HEK293T (cell line): ENCODE results near the gene DIP2A.

Experiments
- CTCF ChIA-PET: fragments of 350-600 bp; formaldehyde crosslinking; extraction: SDS; loops from one replicate; lab custom pipeline; 2021; ENCODE audit warnings: antibody characterized with exemption, inconsistent platforms; lab: Yijun Ruan, JAX
- POLR2A ChIA-PET: fragments of 350-600 bp; formaldehyde crosslinking; extraction: SDS; loops from one replicate; lab custom pipeline; 2020; ENCODE audit warnings: antibody characterized with exemption, inconsistent platforms; lab: Yijun Ruan, JAX
- DNase-seq: peaks from one replicate; pipeline ENCODE4 v3.0.0; 2012; ENCODE audit warnings: mixed read lengths; ENCODE audit errors: extremely low spot score
- ARNT ChIP-seq: fragments of 450-650 bp; IDR thresholded peaks from 2 replicates; pipeline ENCODE4 v1.6.1; 2017; ENCODE audit warnings: mild to moderate bottlenecking
- BHLHE40 ChIP-seq: fragments of 450-650 bp; IDR thresholded peaks from 2 replicates; pipeline ENCODE4 v1.6.1; 2016; ENCODE audit warnings: mild to moderate bottlenecking, moderate library complexity, borderline replicate concordance
- CTBP1 ChIP-seq: fragments of 450-650 bp; IDR thresholded peaks from 2 replicates; pipeline ENCODE4 v1.6.1; 2016; ENCODE audit warnings: borderline replicate concordance
- ELF4 ChIP-seq: fragments of 450-650 bp; IDR thresholded peaks from 2 replicates; pipeline ENCODE4 v1.6.1; 2017; ENCODE audit warnings: antibody characterized with exemption
- FOXA1 ChIP-seq: fragments of 450-650 bp; IDR thresholded peaks from 2 replicates; pipeline ENCODE4 v1.6.1; 2016; ENCODE audit warnings: mild to moderate bottlenecking
- FOXK2 ChIP-seq: fragments of 450-650 bp; IDR thresholded peaks from 2 replicates; pipeline ENCODE4 v1.6.1; 2016; ENCODE audit warnings: mild to moderate bottlenecking
- FOXM1 ChIP-seq: fragments of 450-650 bp; IDR thresholded peaks from 2 replicates; pipeline ENCODE4 v1.6.1; 2017; ENCODE audit warnings: mild to moderate bottlenecking, borderline replicate concordance
- HDGF ChIP-seq: fragments of 450-650 bp; IDR thresholded peaks from 2 replicates; pipeline ENCODE4 v1.6.1; 2017; ENCODE audit warnings: antibody characterized with exemption, borderline replicate concordance
- L3MBTL2 ChIP-seq: fragments of 450-650 bp; conservative IDR thresholded peaks from 2 replicates; pipeline ENCODE4 v1.6.1; 2016; ENCODE audit warnings: mild to moderate bottlenecking
- LEF1 ChIP-seq: fragments of 450-650 bp; IDR thresholded peaks from 2 replicates; pipeline ENCODE4 v1.6.1; 2017; ENCODE audit warnings: mild to moderate bottlenecking, borderline replicate concordance
- NFRKB ChIP-seq: fragments of 450-650 bp; IDR thresholded peaks from 2 replicates; pipeline ENCODE4 v1.6.1; 2016; ENCODE audit warnings: mild to moderate bottlenecking, moderate library complexity
- SP1 ChIP-seq: fragments of 450-650 bp; IDR thresholded peaks from 2 replicates; pipeline ENCODE4 v1.6.1; 2017
- SUZ12 ChIP-seq: fragments of 450-650 bp; IDR thresholded peaks from 2 replicates; pipeline ENCODE4 v1.6.1; 2016; ENCODE audit warnings: mild to moderate bottlenecking
- TARDBP ChIP-seq: fragments of 450-650 bp; IDR thresholded peaks from 2 replicates; pipeline ENCODE4 v1.6.1; 2016
- ZNF384 ChIP-seq: fragments of 450-650 bp; IDR thresholded peaks from 2 replicates; pipeline ENCODE4 v1.6.1; 2016
- TF ChIP-seq, protein P1 (sequence below): fragments of 450-650 bp; IDR thresholded peaks from 2 replicates; pipeline ENCODE4 v1.6.1; 2016

DIP2A gene

DNA sequence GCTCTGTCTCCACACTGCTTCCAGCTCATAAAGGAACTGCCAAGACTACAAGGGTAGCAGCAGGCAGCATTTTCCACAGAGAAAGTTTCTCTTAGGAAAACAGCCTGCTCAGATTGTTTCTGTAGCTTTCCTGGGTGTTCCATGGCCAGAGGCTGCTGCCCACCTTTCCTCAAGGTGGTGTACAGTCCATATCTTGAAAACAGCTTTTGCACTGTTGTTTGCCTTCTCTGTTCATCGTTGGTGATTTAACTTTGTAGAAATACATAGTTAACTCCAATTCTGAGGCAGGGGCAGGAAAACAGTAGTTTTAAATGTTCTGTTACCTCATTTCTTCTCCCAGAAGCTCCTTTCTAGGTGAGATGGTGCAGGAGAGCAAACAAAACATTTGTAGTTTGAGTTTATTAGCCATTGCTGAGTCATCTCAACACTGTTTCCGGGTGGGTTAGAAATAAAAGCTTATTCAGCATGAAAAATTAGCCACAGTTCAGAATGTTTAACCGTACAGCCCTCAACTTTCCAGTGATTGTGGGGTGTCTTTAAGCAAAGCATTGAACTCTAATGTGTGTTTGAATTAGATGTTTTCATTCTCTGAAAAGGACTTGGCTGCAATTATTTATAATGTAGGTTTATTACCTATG, 41.7 kb downstream of the DIP2A start:
- ChIA-PET CTCF (interaction anchor here (0.6 kb wide), 1 partner anchor 9 kb away, joined by 5 read pairs; no protein-coding TSS in a partner anchor), POLR2A (interaction anchor here (1.2 kb wide), 1 partner anchor 135 kb away, joined by 3 read pairs; the partner anchor contains the start of gene PRMT2)
- TF ChIP-seq L3MBTL2 (no peak), ARNT (no peak), ZNF384 (no peak), FOXK2 (no peak), LEF1 (no peak), NFRKB (no peak), TARDBP (no peak), FOXM1 (no peak), CTBP1 (no peak), BHLHE40 (no peak), ELF4 (no peak), HDGF (no peak), FOXA1 (no peak), SUZ12 (no peak), SP1 (no peak)
- TF ChIP-seq, protein P1, sequence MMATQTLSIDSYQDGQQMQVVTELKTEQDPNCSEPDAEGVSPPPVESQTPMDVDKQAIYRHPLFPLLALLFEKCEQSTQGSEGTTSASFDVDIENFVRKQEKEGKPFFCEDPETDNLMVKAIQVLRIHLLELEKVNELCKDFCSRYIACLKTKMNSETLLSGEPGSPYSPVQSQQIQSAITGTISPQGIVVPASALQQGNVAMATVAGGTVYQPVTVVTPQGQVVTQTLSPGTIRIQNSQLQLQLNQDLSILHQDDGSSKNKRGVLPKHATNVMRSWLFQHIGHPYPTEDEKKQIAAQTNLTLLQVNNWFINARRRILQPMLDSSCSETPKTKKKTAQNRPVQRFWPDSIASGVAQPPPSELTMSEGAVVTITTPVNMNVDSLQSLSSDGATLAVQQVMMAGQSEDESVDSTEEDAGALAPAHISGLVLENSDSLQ, result no peak
- DNase-seq, result no peak

DNA sequence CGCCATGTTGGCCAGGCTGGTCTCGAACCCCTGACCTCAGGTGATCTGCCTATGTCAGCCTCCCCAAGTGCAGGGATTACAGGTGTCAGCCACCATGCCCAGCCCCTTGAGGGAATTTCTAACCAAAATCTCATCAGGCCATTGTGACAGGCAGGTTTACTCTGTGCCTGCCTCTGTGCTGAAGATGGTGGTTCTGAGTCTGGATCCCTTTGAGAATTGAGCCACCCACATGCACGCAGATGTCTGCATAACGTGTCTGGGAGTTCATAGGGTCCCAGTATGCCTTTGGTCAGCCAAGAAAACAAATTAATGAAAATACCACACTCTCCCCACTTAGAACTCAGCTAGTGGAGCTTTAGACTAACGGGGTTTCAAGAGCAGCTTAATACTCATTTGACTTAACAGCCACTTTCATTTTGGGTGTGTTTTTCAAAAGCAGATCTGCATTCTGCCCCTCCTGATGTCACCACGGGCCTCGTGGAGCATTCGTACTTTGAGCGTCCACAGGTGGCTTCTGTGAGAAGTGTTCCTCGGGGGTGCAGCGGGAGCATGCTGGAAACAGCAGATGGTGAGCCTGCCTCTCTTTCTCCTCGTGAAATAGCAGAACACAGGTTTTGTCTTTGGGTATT, 45.3 kb downstream of the DIP2A start:
- ChIA-PET CTCF (no interaction called here), POLR2A (no interaction called here)
- no peak for DNase-seq

DNA sequence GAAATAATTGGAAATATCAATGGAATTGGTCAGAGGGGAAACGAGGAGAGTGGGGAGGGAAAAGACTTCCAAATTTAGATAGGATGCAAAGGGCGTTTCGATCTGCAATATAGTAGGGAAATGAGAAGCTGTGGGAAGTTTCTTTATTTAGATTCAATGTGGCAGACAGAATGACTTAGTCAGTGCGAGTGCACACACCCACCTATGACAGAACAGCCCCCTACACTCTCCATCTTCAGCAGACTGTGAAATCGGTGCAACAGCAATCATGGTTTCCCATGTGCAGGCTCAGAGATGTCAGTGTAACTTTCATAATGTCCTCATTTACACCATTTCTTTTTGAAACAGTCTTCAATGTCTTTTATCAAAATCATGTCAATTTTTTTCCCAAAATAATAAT, 46.0 kb downstream of the DIP2A start:
- no peak for DNase-seq
- CTCF ChIA-PET, result no interaction called here
- no peak for TF ChIP-seq ZNF384
- no peak for TF ChIP-seq L3MBTL2
- TF ChIP-seq ARNT, result no peak
- TF ChIP-seq FOXA1, result no peak
- no peak for TF ChIP-seq HDGF
- TF ChIP-seq, protein P1, result no peak
- no peak for TF ChIP-seq FOXK2
- TF ChIP-seq CTBP1, result no peak
- TF ChIP-seq SP1, result no peak
- no peak for TF ChIP-seq SUZ12
- TF ChIP-seq NFRKB, result no peak
- TF ChIP-seq BHLHE40, result no peak
- no peak for TF ChIP-seq TARDBP
- no peak for TF ChIP-seq ELF4
- no peak for TF ChIP-seq LEF1
- POLR2A ChIA-PET, result no interaction called here

More for the DNA sequence above, 45.3 kb downstream of the DIP2A start:
- TF ChIP-seq SUZ12 (no peak), ELF4 (no peak), TARDBP (no peak), BHLHE40 (no peak), FOXA1 (no peak), SP1 (no peak), FOXK2 (no peak), NFRKB (no peak), HDGF (no peak), ZNF384 (no peak), LEF1 (no peak), ARNT (no peak)
- TF ChIP-seq, protein P1, result no peak

DNA sequence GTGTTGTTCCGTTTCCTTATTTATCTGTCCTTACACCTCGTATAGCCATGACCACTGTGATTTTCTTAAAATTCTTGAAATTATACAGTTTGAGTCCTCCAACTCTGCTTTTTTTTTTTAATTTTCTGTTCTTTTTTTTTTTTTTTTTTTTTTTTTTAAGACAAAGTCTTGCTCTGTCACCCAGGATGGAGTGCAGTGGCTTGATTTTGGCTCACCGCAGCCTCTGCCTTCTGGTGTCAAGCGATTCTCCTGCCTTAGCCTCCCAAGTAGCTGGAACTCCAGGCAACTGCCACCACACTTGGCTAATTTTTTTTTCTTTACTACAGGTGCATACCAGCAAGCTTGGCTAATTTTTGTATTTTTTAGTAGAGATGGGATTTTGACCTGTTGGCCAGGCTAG, 48.9 kb downstream of the DIP2A start:
- no peak for DNase-seq
- TF ChIP-seq SP1 (no peak), FOXA1 (no peak), TARDBP (no peak), FOXK2 (no peak), CTBP1 (no peak), HDGF (no peak), L3MBTL2 (no peak), SUZ12 (no peak), ZNF384 (no peak), LEF1 (no peak), ARNT (no peak), ELF4 (no peak), BHLHE40 (no peak), FOXM1 (no peak), NFRKB (no peak)
- TF ChIP-seq, protein P1, result no peak
- ChIA-PET POLR2A (no interaction called here), CTCF (no interaction called here)
